ENCODE data around the gene MSRB3. TPM values are rescaled to one million over a fixed set of nuclear protein-coding genes. Genes with fewer than 3 reads are reported as not detected.

Gene MSRB3
- total RNA-seq, 2 donors from 2014 or later, result 3.6 to 14.5 TPM

DNA sequence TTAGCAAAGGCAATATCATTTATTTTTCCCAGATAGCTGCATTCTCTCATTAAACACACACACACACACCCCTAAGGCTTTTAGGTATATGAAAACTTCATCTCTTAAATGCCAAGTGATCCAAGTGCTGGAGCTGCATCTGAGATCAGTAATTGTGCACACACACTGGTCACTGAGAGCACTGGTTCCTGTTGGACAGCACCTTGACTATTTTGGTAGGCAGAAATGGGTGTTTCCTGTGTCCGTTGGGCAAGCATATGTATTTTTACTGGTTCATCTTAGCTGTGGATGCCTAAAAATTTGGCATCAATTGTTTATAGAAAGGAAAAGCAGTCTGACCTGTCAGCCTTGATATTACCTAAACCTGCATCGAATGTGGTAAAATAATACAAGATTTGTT, 182.5 kb downstream of the MSRB3 start:
- Histone ChIP-seq H3K27me3 (no peaks in the 10 kb centered on the region), H3K27ac (no peak overlapping the region), H3K36me3 (replicated peaks in 1 of 2; ENCODE audit: insufficient read depth in 1 of 2, low read depth in 2 of 2) (no peaks in the 10 kb centered on the region), H3K4me1 (no peaks in the 10 kb centered on the region), H3K9me3 (no peaks in the 10 kb centered on the region), H3K4me3 (no peak overlapping the region)
- WGBS, 2 donors, result 63 to 64% methylated on average over 2 of the region's 2 CpGs
- no peak for TF ChIP-seq POLR2A (IDR thresholded peaks at IDR 0.05)
- no peak for TF ChIP-seq CTCF (IDR thresholded peaks at IDR 0.05)
- intact Hi-C loops (cut with DNase I), result no loop called here
- DNase-seq (no peak), ATAC-seq (no peak)

GRCh38 chr12:65462484-65462883, 184.0 kb downstream of the MSRB3 start:
- Histone ChIP-seq H3K4me3 (no peak overlapping the region), H3K36me3 (replicated peaks in 1 of 2; ENCODE audit: insufficient read depth in 1 of 2, low read depth in 2 of 2) (no peaks in the 10 kb centered on the region), H3K4me1 (no peaks in the 10 kb centered on the region), H3K27me3 (no peaks in the 10 kb centered on the region), H3K9me3 (no peaks in the 10 kb centered on the region), H3K27ac (no peak overlapping the region)
- intact Hi-C loops (cut with DNase I), result no loop called here
- DNase-seq, result no peak
- TF ChIP-seq CTCF (IDR thresholded peaks at IDR 0.05) (no peak), POLR2A (IDR thresholded peaks at IDR 0.05) (no peak)
- no peak for ATAC-seq
- 90 to 93% methylated on average over 2 of the region's 2 CpGs for WGBS, 2 donors

DNA sequence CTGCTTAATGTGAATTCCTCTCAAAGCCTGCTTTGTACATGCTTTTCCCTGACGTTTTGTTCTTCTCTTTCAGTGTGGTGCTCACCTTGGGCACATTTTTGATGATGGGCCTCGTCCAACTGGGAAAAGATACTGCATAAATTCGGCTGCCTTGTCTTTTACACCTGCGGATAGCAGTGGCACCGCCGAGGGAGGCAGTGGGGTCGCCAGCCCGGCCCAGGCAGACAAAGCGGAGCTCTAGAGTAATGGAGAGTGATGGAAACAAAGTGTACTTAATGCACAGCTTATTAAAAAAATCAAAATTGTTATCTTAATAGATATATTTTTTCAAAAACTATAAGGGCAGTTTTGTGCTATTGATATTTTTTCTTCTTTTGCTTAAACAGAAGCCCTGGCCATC, 184.6 kb downstream of the MSRB3 start:
- intact Hi-C loops (cut with DNase I), result no loop called here
- WGBS, 2 donors, result 78 to 79% methylated on average over 9 of the region's 9 CpGs
- H3K27me3 ChIP-seq, result no peaks in the 10 kb centered on the region
- no peak overlapping the region for H3K27ac ChIP-seq
- no peaks in the 10 kb centered on the region for H3K36me3 ChIP-seq (replicated peaks in 1 of 2; ENCODE audit: insufficient read depth in 1 of 2, low read depth in 2 of 2)
- no peaks in the 10 kb centered on the region for H3K4me1 ChIP-seq
- no peak overlapping the region for H3K4me3 ChIP-seq
- ATAC-seq, result no peak
- TF ChIP-seq POLR2A (IDR thresholded peaks at IDR 0.05) (no peak), CTCF (IDR thresholded peaks at IDR 0.05) (no peak)
- no peak for DNase-seq
- no peaks in the 10 kb centered on the region for H3K9me3 ChIP-seq

DNA sequence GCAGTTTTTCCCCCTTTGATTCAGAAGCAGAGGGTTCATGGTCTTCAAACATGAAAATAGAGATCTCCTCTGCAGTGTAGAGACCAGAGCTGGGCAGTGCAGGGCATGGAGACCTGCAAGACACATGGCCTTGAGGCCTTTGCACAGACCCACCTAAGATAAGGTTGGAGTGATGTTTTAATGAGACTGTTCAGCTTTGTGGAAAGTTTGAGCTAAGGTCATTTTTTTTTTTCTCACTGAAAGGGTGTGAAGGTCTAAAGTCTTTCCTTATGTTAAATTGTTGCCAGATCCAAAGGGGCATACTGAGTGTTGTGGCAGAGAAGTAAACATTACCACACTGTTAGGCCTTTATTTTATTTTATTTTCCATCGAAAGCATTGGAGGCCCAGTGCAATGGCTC, 185.1 kb downstream of the MSRB3 start:
- no peak overlapping the region for H3K27ac ChIP-seq
- TF ChIP-seq POLR2A (IDR thresholded peaks at IDR 0.05), result no peak
- no peak for TF ChIP-seq CTCF (IDR thresholded peaks at IDR 0.05)
- DNase-seq (no peak), ATAC-seq (no peak)
- H3K4me1 ChIP-seq, result no peaks in the 10 kb centered on the region
- WGBS, 2 donors, result 85 to 87% methylated on average over 1 of the region's 1 CpG
- no peaks in the 10 kb centered on the region for H3K9me3 ChIP-seq
- intact Hi-C loops (cut with DNase I), result no loop called here
- no peaks in the 10 kb centered on the region for H3K36me3 ChIP-seq (replicated peaks in 1 of 2; ENCODE audit: insufficient read depth in 1 of 2, low read depth in 2 of 2)
- H3K4me3 ChIP-seq, result no peak overlapping the region
- no peaks in the 10 kb centered on the region for H3K27me3 ChIP-seq

DNA sequence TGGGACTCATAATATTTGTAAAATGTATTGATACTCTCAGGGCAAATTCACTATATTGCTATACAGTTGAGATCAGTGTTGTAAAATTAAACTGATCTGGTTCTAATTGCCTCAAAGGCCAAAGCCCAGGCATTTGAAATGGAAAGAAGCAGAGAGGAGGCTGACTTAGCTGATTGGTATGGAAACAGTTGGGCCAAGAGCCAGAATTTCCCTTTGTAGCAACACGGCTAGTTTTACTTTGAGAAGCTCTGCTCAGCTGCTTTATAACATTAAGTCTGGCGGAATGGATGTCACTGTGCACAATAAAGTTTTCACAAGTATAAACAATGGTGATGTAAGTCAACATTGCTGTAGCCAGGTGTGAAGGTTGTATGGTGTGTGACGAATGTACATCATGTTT, 186.4 kb downstream of the MSRB3 start:
- no peaks in the 10 kb centered on the region for H3K36me3 ChIP-seq (replicated peaks in 1 of 2; ENCODE audit: insufficient read depth in 1 of 2, low read depth in 2 of 2)
- no peak for TF ChIP-seq POLR2A (IDR thresholded peaks at IDR 0.05)
- TF ChIP-seq CTCF (IDR thresholded peaks at IDR 0.05), result no peak
- DNase-seq (peak in 1 of 4 donors; percentile 2), ATAC-seq (no peak)
- H3K4me3 ChIP-seq, result no peak overlapping the region
- H3K27me3 ChIP-seq, result no peaks in the 10 kb centered on the region
- intact Hi-C loops (cut with DNase I), result no loop called here
- no peaks in the 10 kb centered on the region for H3K4me1 ChIP-seq
- H3K27ac ChIP-seq, result no peak overlapping the region
- 63 to 64% methylated on average over 3 of the region's 3 CpGs for WGBS, 2 donors
- no peaks in the 10 kb centered on the region for H3K9me3 ChIP-seq

Measured in body of pancreas (tissue), 4 donors.